ENCODE data around the gene APOBEC4. TPM values are rescaled to one million over a fixed set of nuclear protein-coding genes. Genes with fewer than 3 reads are reported as not detected.

The APOBEC4 gene
- total RNA-seq, 1 experiment from 2014 or later = not detected

DNA sequence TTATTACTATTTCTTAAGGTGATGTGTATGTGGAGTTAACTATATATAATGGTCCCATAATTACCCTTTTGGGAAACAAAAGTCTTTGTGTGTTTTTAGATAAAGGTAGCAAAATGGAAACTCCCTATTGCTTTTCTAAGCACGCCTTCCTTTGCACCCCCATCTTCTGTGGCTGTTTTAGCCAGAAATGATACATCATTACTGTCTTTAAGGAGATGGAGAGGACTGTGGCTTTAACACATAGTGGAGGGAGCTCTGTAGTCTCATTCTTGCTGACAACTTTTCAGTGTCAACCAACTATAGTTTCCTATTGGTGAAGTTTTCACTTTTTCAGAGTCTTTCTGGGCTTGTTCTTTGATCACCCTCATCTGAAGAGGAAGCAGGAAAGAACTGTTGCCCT lies 1.0 kb downstream of the APOBEC4 start:
- peaks cover 3% of the 10 kb centered on the region; the same call in 1 of the 2 replicates for H3K27me3 ChIP-seq (ENCODE audit: control insufficient read depth, insufficient read depth, low read length)
- in situ Hi-C loops (cut with HindIII; ENCODE audit: low pct_unique_long_range_greater_than_20kb, low sequenced_read_pairs) = no loop called here
- no peaks in the 10 kb centered on the region for H3K9me3 ChIP-seq (ENCODE audit: control insufficient read depth, insufficient read depth, low read depth, low read length)
- DNase-seq (ENCODE audit: low read depth, low spot score) = no peak
- BruUV-seq (replicated peaks) = no TSS peak
- H3K27ac ChIP-seq (ENCODE audit: low read length) = no peak overlapping the region
- TF ChIP-seq TCF7L2 (IDR thresholded peaks at IDR 0.05; ENCODE audit: low read depth, low read length) = no peak
- TF ChIP-seq, protein P1, sequence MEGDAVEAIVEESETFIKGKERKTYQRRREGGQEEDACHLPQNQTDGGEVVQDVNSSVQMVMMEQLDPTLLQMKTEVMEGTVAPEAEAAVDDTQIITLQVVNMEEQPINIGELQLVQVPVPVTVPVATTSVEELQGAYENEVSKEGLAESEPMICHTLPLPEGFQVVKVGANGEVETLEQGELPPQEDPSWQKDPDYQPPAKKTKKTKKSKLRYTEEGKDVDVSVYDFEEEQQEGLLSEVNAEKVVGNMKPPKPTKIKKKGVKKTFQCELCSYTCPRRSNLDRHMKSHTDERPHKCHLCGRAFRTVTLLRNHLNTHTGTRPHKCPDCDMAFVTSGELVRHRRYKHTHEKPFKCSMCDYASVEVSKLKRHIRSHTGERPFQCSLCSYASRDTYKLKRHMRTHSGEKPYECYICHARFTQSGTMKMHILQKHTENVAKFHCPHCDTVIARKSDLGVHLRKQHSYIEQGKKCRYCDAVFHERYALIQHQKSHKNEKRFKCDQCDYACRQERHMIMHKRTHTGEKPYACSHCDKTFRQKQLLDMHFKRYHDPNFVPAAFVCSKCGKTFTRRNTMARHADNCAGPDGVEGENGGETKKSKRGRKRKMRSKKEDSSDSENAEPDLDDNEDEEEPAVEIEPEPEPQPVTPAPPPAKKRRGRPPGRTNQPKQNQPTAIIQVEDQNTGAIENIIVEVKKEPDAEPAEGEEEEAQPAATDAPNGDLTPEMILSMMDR (IDR thresholded peaks at IDR 0.05) = no peak
- no peaks in the 10 kb centered on the region for H3K4me1 ChIP-seq (ENCODE audit: control insufficient read depth, insufficient read depth, low read length)
- intact Hi-C loops (cut with micrococcal nuclease; ENCODE audit: unreplicated experiment) = no loop called here
- no peak overlapping the region for H3K4me3 ChIP-seq (ENCODE audit: low read depth in 2 of 2, low read length in 2 of 2)
- ATAC-seq = no peak
- CTCF ChIA-PET = no interaction called here
- H3K36me3 ChIP-seq (ENCODE audit: control insufficient read depth, insufficient read depth, low read length) = no peaks in the 10 kb centered on the region
- POLR2A ChIA-PET = no interaction called here

DNA sequence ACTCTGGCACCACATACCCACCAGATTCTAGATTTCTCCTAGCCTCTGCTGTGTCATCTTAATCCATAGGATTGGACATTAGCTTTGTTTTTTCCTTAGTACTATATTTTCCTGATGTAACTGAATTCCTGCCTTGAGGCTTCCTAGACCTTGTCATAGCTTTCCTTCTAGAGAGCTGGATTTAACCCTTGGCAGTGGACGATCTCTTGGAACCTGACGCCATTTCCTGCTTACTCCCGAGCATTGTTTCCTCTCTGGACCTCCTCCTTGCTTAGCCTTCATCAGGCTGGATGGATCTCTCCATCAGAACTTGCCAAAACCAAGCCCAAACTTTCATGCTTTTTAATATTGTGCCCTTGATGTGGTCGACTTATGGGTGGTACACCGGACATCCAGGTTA lies 1.5 kb downstream of the APOBEC4 start:
- Histone ChIP-seq H3K4me1 (ENCODE audit: control insufficient read depth, insufficient read depth, low read length) (no peaks in the 10 kb centered on the region), H3K4me3 (ENCODE audit: low read depth in 2 of 2, low read length in 2 of 2) (no peak overlapping the region), H3K36me3 (ENCODE audit: control insufficient read depth, insufficient read depth, low read length) (no peaks in the 10 kb centered on the region), H3K9me3 (ENCODE audit: control insufficient read depth, insufficient read depth, low read depth, low read length) (no peaks in the 10 kb centered on the region), H3K27ac (ENCODE audit: low read length) (no peak overlapping the region), H3K27me3 (ENCODE audit: control insufficient read depth, insufficient read depth, low read length) (peaks cover 3% of the 10 kb centered on the region; the same call in 1 of the 2 replicates)
- in situ Hi-C loops (cut with HindIII; ENCODE audit: low pct_unique_long_range_greater_than_20kb, low sequenced_read_pairs) (no loop called here), intact Hi-C loops (cut with micrococcal nuclease; ENCODE audit: unreplicated experiment) (no loop called here)
- no peak for DNase-seq (ENCODE audit: low read depth, low spot score)
- no peak for ATAC-seq
- CTCF ChIA-PET = no interaction called here
- BruUV-seq (replicated peaks) = no TSS peak
- POLR2A ChIA-PET = no interaction called here
- TF ChIP-seq, protein P2, sequence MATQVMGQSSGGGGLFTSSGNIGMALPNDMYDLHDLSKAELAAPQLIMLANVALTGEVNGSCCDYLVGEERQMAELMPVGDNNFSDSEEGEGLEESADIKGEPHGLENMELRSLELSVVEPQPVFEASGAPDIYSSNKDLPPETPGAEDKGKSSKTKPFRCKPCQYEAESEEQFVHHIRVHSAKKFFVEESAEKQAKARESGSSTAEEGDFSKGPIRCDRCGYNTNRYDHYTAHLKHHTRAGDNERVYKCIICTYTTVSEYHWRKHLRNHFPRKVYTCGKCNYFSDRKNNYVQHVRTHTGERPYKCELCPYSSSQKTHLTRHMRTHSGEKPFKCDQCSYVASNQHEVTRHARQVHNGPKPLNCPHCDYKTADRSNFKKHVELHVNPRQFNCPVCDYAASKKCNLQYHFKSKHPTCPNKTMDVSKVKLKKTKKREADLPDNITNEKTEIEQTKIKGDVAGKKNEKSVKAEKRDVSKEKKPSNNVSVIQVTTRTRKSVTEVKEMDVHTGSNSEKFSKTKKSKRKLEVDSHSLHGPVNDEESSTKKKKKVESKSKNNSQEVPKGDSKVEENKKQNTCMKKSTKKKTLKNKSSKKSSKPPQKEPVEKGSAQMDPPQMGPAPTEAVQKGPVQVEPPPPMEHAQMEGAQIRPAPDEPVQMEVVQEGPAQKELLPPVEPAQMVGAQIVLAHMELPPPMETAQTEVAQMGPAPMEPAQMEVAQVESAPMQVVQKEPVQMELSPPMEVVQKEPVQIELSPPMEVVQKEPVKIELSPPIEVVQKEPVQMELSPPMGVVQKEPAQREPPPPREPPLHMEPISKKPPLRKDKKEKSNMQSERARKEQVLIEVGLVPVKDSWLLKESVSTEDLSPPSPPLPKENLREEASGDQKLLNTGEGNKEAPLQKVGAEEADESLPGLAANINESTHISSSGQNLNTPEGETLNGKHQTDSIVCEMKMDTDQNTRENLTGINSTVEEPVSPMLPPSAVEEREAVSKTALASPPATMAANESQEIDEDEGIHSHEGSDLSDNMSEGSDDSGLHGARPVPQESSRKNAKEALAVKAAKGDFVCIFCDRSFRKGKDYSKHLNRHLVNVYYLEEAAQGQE (IDR thresholded peaks at IDR 0.05; ENCODE audit: insufficient read depth in 1 of 2, low read depth in 2 of 2, low read length in 1 of 2) = no peak
- TF ChIP-seq TCF7L2 (IDR thresholded peaks at IDR 0.05; ENCODE audit: low read depth, low read length) (no peak), SIN3A (IDR thresholded peaks at IDR 0.05; ENCODE audit: borderline replicate concordance, insufficient read depth, low read depth, low read length) (no peak), POLR2AphosphoS5 (IDR thresholded peaks at IDR 0.05; ENCODE audit: low read depth, low read length) (no peak)
- TF ChIP-seq, protein P1 (IDR thresholded peaks at IDR 0.05) = no peak

Data from Panc1 (cell line).